HEK293T (cell line): ENCODE measurements around the gene ARMC3.

Experiments
- PKNOX1 ChIP-seq: fragments of 450-650 bp; IDR thresholded peaks from 2 replicates; pipeline ENCODE4 v1.6.1; 2016
- TARDBP ChIP-seq: fragments of 450-650 bp; IDR thresholded peaks from 2 replicates; pipeline ENCODE4 v1.6.1; 2016

- TF ChIP-seq PKNOX1 (no peak), TARDBP (no peak)
These were observed 30.5 kb upstream of the ARMC3 start for GRCh38 chr10:22897371-22897770.
